GM18507 (cell line): ENCODE data around the gene HS3ST5.
"Not testable (repeated sequence)": the region's sequence is repeated elsewhere in the genome, so short reads cannot be mapped to it uniquely, and the experiment has no call there.

Source experiments
- DNase-seq: peaks from one replicate; pipeline ENCODE4 v3.0.0; 2011; ENCODE audit warnings: low read depth; ENCODE audit not compliant: insufficient read length; ENCODE audit errors: extremely low spot score
- FAIRE-seq: peaks from 2 replicates; lab custom pipeline; 2011; peaks lifted over from hg19 to GRCh38; lab: Jason Lieb, UNC

HS3ST5 gene

DNA sequence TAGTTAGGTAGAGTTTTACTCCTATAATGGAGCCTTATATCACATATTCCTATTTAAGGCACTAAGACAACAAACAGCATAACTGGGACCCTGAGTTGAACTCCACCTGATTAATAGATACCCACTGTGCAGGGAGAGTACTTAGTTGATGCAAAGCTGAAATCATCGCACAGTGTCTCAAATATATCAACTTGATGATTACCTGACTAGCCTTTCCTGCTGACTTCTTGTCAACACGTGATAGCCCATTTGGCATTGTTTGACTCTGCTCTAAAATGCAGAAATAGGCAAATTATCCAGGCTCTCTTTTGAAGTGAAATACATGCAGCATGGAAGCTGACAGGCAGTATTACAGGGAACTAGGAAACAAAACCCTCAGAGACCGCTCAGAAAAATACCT, 217.2 kb downstream of the HS3ST5 start:
- DNase-seq: no peak
- no peak for FAIRE-seq

DNA sequence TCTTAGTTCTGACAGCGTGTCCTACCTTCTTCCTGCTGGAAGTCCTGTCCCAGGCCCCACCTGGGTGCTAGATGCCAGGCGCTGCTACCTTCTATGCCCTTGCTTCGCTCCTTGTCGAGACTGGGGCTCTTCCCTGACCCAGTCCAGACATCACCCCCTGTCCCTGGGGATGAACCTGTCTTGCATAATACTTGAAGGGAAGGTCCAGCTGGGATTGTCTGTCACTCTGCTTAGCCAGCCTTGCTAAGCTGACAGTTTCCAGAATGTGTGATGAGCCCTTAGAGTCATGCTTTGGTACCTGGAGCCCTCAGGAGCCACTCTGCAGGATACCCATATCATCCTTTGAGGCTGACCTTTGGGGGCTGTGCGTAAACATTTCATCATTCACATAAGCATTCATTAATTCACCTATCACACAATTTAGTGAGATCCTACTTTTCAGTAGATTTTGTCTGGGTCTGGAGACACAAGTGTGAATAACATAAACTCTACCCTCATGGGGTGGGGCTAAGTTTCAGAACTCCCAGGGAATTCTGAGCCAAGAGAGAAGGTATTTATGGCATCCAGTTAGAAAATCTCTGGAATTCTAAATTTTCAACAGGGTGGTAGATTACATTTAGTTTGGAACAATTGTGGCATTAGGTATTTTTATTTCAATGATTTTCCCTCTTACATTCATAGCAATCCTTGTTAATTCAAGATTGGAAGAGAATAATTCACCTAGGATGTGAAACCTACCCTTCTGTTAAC, 220.7 kb downstream of the HS3ST5 start:
- FAIRE-seq: no peak
- DNase-seq: no peak

DNA sequence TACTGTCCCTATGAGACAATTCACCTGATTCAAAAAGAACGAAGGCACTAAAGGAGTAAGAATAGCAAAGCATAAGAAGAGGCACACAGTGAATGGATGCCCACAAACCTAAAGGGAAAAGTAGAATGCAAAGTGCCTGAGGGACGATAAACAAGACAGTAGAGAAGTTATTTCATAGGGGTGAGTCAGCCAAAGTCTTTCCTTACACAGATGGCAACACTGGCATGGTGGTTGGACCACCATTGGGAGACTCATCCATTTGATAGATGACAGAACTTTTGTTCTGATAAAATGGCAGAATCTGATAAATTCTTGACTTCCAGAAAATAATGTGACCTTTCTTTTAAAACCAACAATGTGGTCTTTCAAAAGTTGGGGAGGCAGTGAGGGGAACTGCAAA, 223.8 kb downstream of the HS3ST5 start:
- no peak for DNase-seq

DNA sequence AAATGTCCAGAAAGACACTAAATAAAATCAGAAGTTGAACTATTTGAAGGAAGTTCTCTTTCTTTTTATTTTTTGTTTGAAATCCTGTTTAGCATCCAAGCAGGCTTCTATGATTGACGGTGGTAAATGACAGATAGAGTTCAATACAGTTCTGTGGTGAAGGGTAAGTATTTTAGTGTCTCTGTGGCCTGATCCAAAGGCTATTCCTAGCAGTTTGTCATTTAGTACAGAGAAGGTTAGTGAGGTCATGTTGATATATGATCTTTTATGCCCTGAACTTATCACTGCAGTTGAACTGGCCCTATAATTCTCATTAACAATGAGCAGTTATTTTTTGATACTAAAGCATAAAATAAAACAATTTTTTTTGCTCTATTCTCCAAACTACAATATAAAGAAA, 227.2 kb downstream of the HS3ST5 start:
- no peak for DNase-seq
- FAIRE-seq: no peak

More for the DNA sequence above, 223.8 kb downstream of the HS3ST5 start:
- FAIRE-seq: no peak

DNA sequence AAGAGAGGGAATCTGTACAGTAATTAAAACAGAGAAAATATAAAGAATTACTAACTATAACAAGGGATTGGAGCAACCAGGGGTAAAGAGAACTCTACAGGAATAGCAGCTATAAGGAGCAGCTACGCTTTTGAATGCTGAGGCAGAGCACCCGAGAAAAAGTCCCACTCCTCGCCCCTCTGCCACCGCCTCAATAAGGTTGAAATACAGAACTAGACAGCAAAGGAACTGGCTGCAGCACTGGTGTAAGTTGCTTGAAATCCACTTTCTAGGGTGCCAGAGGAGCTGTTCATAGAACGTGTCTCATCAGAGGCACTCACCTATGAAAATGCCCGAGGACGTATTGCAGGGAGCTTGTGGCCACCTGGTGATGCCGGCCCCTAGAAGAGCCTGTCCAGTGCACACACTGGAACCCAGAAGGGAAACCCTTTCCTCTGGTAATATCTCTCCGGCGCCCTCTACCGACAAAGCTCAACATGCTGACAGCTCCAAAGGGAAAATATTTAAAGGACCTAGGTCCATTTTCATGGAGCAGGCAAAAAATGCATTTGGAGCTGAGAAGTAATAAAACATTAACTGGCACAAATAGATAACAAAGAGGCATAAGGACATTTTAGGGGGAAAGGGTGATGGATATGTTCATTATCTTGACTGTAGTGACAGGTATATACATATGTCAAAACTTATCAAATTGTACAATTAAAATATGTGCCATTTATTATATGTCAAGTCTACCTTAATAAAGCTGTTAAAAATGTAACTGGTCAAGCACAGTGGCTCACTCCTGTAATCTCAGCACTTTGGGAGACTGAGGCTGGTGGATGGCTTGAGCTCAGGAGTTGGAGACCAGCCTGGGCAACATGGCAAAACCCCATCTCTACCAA, 234.5 kb downstream of the HS3ST5 start:
- FAIRE-seq (peak; percentile 60), DNase-seq (no peak)

DNA sequence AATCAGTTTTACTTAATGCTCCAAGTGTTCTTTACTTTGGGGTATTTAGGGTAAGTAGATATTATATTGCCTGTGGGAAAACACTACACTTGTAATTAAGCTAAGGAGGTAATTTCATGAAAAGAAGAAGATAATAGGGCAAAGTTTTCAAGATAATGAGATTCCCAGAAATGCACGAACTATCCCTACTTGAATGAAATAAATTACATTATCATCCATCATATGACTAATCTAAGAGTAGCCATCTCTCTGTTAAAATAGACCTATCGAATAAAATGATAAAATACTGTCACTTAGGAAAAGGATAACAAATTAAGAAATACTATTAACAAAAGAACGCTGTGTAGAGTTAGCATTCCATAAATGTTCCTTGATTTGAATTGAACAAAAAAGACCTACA, 236.8 kb downstream of the HS3ST5 start:
- FAIRE-seq (no peak), DNase-seq (no peak)

DNA sequence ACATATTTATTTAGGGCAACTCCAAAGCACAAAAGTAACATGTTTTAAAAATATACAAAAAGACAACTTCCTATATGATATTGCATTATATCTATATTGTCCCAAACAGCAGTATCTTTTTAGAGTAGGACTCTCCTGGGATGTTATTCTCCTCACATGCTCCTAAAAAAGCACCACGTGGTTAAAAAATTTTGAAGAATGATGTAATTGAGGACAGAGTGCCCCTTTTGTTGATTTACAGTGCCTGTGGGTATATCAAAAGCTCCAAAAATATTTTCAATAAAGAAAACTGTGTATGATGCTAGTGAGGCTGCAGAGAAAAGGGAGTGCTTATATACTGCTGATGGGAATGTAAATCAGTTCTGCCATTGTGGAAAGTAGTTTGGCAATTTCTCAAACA, 241.6 kb downstream of the HS3ST5 start:
- DNase-seq (no peak), FAIRE-seq (no peak)

DNA sequence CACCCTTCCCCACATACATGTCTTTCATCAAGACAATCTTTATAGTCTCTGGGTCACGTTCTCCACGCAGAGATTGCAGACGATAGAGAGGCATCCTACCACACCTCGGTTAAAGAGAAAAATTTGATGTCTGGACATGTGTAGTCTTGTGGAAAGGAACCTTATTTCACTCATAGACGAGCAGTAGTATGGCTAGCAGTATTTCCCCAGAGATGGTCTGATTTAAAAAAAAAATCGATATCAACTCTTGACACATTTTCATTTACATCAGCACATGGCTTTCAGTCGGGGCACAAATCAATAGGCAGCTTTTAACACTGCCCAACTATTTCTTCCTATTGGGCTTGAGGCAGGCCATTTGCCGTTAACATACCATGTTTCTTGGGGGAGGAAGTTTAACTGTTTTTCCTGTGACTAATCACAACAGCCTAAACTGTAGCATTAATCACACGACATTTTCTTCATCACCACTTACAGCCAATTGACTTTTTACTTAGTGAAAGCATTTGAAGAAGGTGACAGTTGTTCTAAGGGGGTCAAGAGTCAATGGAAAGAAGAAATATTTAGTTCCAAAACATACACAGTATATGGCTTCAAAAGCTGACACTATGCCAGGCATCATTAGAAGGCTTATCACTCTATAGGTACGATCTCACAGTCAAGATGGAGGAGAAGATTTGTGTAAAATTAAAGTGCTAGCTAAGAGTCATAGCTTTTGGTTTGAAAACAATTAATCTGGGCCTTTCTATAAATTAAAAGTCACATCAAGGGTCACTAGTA, 242.4 kb downstream of the HS3ST5 start:
- DNase-seq: no peak
- no peak for FAIRE-seq

DNA sequence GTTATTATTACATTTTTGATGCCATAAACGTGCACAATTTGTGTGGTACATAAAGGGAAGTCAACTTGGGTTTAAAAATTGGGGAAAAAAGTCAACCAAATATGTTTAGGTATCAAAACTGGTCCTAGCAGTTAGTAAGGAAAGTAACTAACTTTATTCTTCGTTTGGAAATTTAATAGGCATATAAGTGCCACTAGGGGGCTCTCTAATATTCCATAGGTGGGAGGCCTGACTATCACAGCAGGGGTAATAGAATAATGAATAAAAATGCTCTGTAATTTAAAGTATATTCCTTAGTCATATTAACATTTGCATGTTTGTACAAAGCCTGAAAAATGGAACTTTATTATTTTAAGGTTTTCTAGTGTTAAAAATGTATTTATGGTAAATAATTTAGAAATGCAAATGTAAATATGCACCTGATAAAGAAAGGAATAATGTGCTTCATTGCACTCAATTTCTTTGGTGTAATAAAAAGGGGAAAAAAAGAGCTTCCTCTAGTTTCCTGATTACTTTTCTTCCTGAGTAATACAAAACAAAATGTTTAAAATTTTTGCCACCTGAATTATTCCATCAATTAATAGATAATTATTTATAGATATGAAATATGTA, 246.2 kb downstream of the HS3ST5 start:
- FAIRE-seq: no peak
- DNase-seq: no peak

DNA sequence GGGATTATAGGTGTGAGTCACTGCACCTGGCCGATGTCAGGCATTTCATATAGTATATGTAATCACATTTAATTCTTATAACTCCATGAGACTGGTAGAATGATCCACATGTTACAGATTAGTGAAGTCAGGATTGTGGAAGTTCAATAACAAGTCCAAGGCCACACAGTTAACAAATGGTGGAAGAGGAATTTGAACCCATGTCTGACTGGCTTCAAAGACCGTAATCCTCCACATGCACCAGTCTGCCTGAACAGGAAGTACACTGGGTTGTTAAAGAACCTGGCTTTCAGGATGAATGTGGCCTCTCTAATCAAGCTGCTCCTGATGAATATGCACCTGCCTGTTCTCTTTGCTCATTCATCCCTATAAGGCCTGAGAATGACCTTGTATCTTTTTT, 249.9 kb downstream of the HS3ST5 start:
- no peak for FAIRE-seq

DNA sequence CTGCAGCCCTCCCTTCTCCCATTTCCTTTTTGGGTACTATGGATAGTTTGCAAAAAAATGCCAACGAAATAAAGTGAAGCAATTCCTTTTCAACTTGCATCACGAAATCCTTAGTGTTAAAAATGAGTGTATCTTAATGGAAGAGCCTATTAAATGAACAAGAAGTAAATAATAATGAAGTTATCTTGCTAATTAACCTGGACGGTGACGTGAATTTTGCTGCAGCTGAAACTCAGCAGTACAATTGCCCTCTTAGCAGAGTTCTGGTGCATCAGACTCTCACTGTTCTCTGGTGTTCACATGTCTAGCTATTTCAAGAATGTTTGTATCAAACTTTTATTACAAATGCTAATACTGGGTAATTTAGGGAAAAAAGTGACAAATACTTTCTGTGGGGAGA, 252.2 kb downstream of the HS3ST5 start:
- FAIRE-seq: no peak
- DNase-seq: no peak

More for the DNA sequence above, 249.9 kb downstream of the HS3ST5 start:
- DNase-seq: no peak

DNA sequence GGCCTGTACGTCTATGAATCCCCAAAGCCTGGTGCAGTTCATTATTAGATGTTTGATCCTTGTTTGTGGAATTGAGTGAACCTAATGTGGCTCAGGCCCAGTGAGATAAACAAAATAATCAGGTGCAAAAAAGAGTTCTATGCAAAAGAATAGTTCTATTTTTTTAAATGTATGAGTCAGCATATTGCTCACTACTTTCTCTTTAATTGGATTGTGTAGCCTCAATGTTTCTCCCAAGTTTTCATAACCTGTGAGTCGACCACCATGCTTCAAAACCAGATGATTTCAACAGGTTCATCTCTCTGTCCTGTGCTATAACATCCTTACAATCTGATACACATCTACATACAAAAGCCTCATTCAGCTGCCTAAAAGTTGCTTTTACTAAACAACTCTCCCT, 255.3 kb downstream of the HS3ST5 start:
- DNase-seq (no peak), FAIRE-seq (no peak)

DNA sequence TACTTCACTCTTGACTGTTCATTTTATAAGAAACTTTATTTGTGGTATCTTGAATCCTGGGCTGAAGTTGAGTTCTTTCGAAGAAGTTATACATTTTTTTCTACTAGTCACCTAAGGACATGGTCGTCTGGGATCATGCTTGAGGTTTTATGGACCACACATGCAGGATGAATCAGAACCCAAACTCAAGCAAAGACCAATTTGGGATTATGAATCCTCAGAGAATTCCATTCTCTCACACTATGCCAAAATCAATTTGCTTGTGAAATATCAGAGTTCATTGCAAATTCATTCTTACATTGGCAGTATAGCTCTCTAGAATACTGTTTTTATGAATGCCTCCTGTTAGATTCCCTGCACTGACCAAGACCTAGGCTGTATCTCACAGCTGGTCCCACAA, 257.6 kb downstream of the HS3ST5 start:
- FAIRE-seq (no peak), DNase-seq (no peak)

DNA sequence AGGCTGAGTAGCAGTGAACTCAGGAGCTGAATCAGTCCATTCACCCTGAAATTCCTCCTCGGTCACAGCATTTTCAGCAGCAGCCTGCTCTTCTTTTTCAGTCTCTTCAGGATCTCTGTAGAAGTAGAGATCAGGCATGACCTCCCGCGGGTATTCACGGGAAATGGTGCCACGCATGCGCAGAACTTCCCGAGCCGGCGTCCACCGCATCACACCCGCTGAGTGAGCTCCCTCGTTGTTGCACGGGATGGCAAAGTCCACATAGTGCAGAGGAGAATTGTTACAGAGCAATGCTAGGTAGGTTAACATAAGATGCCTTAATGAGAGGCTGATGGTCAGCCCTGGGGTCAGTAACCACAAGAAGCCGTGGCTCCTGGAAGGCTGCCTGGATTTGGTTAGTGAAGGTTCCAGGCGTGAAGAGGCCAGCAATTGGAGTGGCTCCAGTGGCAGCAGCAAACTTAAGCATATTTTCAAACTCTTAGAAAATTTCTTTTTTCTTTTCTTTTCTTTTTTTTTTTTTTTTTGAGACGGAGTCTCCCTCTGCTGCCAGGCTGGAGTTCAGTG, 258.4 kb downstream of the HS3ST5 start:
- DNase-seq (no peak), FAIRE-seq (no peak)

DNA sequence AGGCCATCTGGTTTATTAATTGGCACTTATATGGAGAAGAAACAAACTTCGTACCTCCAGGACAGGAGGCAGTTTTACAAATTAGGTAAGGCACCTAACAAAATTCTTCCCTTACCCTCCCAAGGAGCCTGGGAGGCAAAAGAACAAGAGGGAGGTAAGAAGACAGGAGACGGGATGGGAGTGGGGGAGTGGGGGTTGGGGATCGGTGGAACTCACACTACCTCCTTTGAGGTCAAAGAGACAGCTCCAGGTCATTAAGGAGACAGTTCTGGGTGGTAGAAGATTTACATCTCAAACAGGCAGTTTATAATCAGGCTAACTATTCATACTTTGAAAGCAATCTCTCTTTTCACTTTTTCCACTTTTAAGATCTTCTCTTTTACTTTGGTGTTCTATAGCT, 259.6 kb downstream of the HS3ST5 start:
- FAIRE-seq: no peak
- no peak for DNase-seq

DNA sequence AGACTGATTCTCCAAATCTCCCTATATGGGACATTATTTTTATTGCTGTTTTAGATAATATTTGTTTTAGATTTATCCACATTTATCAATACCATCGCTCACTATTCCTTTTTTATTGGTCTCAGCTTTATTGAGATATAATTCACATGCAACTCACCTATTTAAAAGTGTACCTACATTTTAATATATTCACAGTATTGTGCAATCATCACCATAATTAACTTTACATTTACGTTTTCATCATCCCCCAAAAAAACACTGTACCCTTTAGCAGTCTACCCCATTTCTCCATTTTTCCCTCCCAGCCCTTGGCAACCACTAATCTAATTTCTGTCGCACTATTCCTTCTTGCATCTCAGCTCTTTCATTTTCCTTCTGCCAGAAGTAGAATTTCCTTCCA, 261.1 kb downstream of the HS3ST5 start:
- FAIRE-seq: no peak

DNA sequence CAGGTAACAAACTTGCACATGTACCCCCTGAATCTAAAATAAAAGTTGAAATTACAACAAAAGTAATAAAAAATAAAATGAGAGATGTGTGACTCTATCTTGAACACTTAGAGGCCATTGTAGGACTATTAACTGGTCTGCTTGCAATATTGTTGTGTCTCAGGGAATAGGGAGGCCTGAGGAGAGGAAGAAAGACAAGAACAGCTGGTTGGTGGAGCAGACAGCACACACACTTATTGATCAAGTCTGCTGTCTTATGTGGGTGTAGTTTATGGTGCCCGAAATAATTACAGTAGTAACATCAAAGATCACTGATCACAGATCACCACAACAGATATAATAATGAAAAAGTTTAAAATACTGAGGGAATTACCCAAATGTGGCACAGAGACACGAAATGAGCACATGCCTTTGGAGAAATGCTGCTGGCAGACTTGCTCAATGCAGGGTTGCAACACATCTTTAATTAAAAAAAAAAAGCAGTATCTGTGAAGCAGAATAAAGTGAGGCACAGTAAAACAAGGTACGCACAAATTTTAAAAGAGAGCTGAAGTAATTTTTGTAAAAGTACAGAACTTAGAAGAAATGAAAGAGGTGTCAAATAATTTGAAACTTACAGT, 261.8 kb downstream of the HS3ST5 start:
- no peak for FAIRE-seq

More for the DNA sequence above, 261.1 kb downstream of the HS3ST5 start:
- no peak for DNase-seq

DNA sequence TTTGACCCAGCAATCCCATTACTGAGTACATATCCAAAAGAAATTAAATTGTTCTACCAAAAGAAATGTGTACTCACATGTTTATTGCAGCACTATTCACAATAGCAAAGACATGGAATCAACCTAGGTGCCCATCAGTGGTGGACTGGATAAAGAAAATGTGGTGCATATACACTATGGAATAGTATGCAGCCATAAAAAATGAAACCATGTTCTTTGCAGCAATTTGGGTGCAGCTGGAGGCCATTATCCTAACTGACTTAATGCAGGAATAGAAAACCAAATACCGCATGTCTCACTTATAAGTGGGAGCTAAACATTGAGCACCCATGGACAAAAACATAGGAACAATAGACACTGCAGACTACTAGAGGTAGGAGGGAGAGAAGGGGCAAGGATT, 262.4 kb downstream of the HS3ST5 start:
- not testable (repeated sequence) for DNase-seq

More for the DNA sequence above, 261.8 kb downstream of the HS3ST5 start:
- no peak for DNase-seq

DNA sequence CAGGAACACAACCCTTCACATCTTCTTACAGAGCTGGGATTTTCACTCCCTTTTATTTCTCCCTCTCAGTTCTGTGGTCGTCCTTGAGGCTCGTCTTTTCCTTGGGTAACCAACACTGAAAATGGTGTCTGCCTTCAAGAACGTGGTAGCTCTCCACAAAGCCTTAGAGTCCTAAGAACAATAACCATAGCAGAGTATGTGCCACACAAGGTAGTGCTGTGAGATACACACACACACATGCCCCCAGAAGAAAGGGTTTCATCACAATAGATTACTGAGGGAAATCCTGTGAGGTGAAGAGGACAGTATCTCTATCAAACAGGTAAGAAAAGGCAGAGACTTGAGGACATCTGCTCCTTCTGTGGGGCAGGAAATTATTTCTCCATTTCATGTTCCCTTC, 267.0 kb downstream of the HS3ST5 start:
- FAIRE-seq: no peak
- DNase-seq: no peak

More for the DNA sequence above, 262.4 kb downstream of the HS3ST5 start:
- FAIRE-seq: not testable (repeated sequence)
